K562 (cell line): ENCODE data around the gene MB21D2.

ENCODE experiments used
- BHLHE40 ChIP-seq: IDR thresholded peaks from 2 replicates; pipeline ENCODE4 v1.6.1; 2011; ENCODE audit warnings: low read length, improper control_type of control experiment
- CCAR2 ChIP-seq: fragments of 200-400 bp; formaldehyde crosslinking; IDR thresholded peaks from 2 replicates; pipeline ENCODE4 v1.6.1; 2017; ENCODE audit warnings: mild to moderate bottlenecking, low read depth, low read length
- CTCF ChIP-seq, 3 experiments: IDR thresholded peaks in 2 of 3; conservative IDR thresholded peaks in 1 of 3; 2 replicates each; pipeline ENCODE4 v1.5.1; 2011 to 2012; ENCODE audit warnings: low read length in 3 of 3, mild to moderate bottlenecking in 3 of 3, control low read depth in 2 of 3, improper control_type of control experiment in 1 of 3, inconsistent platforms in 1 of 3, low read depth in 1 of 3, mixed read lengths in 1 of 3, moderate library complexity in 1 of 3; ENCODE audit not compliant: insufficient read depth in 2 of 3
- FOXM1 ChIP-seq, 2 experiments: fragments of 450-650 bp in 1 of 2; sonication (generic) in 1 of 2; formaldehyde crosslinking in 1 of 2; IDR thresholded peaks; 2 replicates each; pipeline versions ENCODE4 v1.6.1 to v1.9.0; 2017 to 2022; ENCODE audit warnings: low read depth in 2 of 2, mild to moderate bottlenecking in 2 of 2, missing genetic modification reagents in 1 of 2, moderate library complexity in 1 of 2
- RNF2 ChIP-seq: sonication (generic); IDR thresholded peaks from 2 replicates; pipeline ENCODE4 v1.6.1; 2016

GRCh38 chr3:192923731-192924130, 6.1 kb upstream of the MB21D2 start:
- TF ChIP-seq FOXM1 (IDR thresholded peaks at IDR 0.05; ENCODE audit: low read depth): no peak
- no peak for TF ChIP-seq FOXM1 (CRISPR knock-in tag; IDR thresholded peaks at IDR 0.05; ENCODE audit: low read depth)
- TF ChIP-seq CCAR2: no peak
- TF ChIP-seq CTCF (IDR thresholded peaks at IDR 0.05 in 2 of 3, conservative IDR thresholded peaks at IDR 0.05 in 1 of 3; ENCODE audit: insufficient read depth in 2 of 3, low read depth in 1 of 3, low read length in 3 of 3): no peak
- TF ChIP-seq RNF2: no peak
- no peak for TF ChIP-seq BHLHE40
